GM23338 (cell line): ENCODE measurements around the gene SLC25A24. TPM values are rescaled to one million over a fixed set of nuclear protein-coding genes. Genes with fewer than 3 reads are reported as not detected.

Source experiments
- EZH2 ChIP-seq: fragments of 200-600 bp; sonication (generic); IDR thresholded peaks from one replicate; pipeline ENCODE4 v1.8.0; 2017; ENCODE audit warnings: antibody characterized with exemption, mild to moderate bottlenecking, low read depth; ENCODE audit not compliant: unreplicated experiment
- EZH2phosphoT487 ChIP-seq: fragments of 200-600 bp; sonication (generic); IDR thresholded peaks from one replicate; pipeline ENCODE4 v1.8.1; 2018; ENCODE audit warnings: antibody characterized with exemption; ENCODE audit not compliant: unreplicated experiment
- REST ChIP-seq: IDR thresholded peaks from one replicate; pipeline ENCODE4 v1.6.1; 2018; ENCODE audit warnings: antibody characterized with exemption; ENCODE audit not compliant: unreplicated experiment
- polyA plus RNA-seq: library from polyadenylated mRNA; unstranded; fragments of >200 nt; fragmentation: Nextera tagmentation; extraction: Ambion mirVana; gene quantifications from 2 replicates; pipeline ENCODE4 v1.2.1, GENCODE V29; 2016
- total RNA-seq: library from RNA; depleted of rRNA; stranded (reverse); fragments of >200 nt; shearing (Covaris generic); gene quantifications from 2 replicates; pipeline ENCODE4 v1.2.3, GENCODE V29; 2014; rRNA removed
- TF ChIP-seq, protein P1 (sequence below): IDR thresholded peaks from 2 replicates; pipeline ENCODE4 v1.6.1; 2016; ENCODE audit warnings: antibody characterized with exemption

Gene SLC25A24
- total and polyA plus RNA-seq, 2 experiments from 2014 or later, result 17.4 to 46.0 TPM

- TF ChIP-seq REST (no peak), EZH2phosphoT487 (no peak), EZH2 (no peak)
- TF ChIP-seq, protein P1, sequence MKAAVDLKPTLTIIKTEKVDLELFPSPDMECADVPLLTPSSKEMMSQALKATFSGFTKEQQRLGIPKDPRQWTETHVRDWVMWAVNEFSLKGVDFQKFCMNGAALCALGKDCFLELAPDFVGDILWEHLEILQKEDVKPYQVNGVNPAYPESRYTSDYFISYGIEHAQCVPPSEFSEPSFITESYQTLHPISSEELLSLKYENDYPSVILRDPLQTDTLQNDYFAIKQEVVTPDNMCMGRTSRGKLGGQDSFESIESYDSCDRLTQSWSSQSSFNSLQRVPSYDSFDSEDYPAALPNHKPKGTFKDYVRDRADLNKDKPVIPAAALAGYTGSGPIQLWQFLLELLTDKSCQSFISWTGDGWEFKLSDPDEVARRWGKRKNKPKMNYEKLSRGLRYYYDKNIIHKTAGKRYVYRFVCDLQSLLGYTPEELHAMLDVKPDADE, result no peak
These were observed 115.2 kb downstream of the SLC25A24 start (continued) for GRCh38 chr1:108084866-108085477.

Other genes starting within 250 kb of the SLC25A24 start
- 11.3 and 11.4 TPM in 2 replicates for gene VAV3, start 235.2 kb downstream of the SLC25A24 start, total RNA-seq
- gene VAV3, start 235.2 kb downstream of the SLC25A24 start, polyA plus RNA-seq, result 3.0 and 3.4 TPM in 2 replicates
- not detected in 2 replicates for gene NBPF4, start 43.7 kb upstream of the SLC25A24 start, total RNA-seq
- gene NBPF4, start 43.7 kb upstream of the SLC25A24 start, polyA plus RNA-seq, result not detected in 2 replicates
- gene NBPF6, start 250.0 kb upstream of the SLC25A24 start, total RNA-seq, result not detected in 2 replicates
- not detected in 2 replicates for gene NBPF6, start 250.0 kb upstream of the SLC25A24 start, polyA plus RNA-seq